HG03196 (cell line): ENCODE results near the gene PHF3.
"Not testable (repeated sequence)": the region's sequence is repeated elsewhere in the genome, so short reads cannot be mapped to it uniquely, and the experiment has no call there.

Experiments
- ATAC-seq: cut with Tn5 transposase; IDR thresholded peaks from one replicate; pipeline ENCODE4 v1.9.1; 2021; ENCODE audit not compliant: unreplicated experiment

The PHF3 gene

DNA sequence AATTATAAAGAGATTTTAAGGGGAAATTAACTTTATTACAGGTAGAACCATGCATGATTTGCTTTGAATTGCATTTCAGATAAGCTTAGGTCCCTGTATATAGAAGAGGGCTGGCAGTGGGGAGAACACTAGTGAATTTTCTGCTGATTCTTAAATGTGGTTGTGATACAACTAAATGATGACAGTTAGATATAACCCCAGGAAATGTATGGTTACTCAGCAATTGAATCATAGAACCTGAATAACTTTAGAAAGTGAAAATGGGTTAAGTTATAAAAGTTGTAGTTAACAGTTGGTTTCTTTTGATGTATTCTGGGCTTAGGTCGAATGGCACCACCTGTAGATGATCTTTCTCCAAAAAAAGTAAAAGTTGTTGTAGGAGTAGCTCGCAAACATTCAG, 70.1 kb downstream of the PHF3 start:
- ATAC-seq, result no peak

DNA sequence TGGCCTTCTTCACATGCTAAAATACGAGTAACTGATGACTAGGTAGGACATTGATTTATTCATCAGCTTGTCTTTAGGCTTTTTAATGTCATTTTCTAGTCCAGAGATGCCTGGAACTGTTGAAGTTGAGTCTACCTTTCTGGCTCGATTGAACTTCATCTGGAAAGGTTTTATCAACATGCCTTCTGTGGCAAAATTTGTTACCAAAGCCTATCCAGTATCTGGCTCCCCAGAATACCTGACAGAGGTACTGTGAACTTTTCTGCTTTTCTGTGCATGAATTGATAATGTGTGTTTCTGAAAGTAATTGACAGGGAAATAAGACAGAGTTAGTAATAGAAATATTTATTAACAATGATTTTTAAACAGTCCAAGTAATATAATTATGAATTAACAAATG, 71.0 kb downstream of the PHF3 start:
- ATAC-seq, result no peak

DNA sequence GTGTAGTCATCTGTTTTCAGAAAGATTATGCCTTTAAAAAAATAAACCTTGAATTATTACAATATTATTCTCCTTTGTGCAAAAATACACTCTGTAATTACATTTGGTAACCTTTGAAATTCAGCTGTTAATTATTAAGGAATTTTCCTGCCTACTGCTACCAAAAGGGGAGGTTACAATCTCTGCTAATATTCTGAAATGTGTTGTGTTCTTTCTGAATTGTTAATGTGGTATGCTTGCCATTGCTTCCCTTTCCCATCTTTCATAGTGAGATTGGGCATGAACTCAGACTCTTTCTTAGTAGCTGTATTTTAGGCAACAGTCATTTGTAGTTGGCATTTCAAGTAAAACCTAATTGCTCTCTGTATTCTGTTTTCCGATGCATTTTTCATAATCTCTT, 73.0 kb downstream of the PHF3 start:
- ATAC-seq, result no peak

DNA sequence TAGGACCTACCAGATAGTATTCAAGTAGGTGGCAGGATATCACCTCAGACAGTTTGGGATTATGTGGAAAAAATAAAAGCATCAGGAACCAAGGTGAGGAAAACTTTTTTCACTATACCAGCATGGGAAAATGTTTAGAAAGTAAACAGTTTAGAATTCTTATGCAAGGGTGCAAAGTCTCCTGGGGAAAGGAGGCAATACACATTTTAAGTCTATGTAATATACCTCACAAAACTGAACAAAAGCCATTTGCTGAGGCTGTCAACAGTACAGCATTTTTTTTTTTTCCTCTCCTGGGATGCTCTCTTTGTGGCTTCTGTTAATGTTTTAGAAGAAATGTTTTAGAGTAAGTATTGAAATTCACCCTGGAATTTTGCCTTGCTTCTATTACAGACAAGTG, 73.5 kb downstream of the PHF3 start:
- ATAC-seq, result no peak

DNA sequence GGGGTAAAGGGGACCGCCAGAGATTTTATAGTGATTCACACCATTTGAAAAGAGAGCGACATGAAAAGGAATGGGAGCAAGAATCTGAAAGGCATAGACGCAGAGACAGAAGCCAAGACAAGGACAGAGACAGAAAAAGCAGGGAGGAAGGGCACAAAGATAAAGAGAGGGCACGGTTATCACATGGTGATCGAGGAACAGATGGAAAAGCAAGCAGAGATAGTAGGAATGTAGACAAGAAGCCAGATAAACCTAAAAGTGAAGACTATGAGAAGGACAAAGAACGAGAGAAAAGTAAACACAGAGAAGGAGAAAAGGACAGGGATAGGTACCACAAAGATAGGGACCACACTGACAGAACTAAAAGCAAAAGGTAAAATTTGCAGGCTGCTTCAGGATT, 77.7 kb downstream of the PHF3 start:
- no peak for ATAC-seq

DNA sequence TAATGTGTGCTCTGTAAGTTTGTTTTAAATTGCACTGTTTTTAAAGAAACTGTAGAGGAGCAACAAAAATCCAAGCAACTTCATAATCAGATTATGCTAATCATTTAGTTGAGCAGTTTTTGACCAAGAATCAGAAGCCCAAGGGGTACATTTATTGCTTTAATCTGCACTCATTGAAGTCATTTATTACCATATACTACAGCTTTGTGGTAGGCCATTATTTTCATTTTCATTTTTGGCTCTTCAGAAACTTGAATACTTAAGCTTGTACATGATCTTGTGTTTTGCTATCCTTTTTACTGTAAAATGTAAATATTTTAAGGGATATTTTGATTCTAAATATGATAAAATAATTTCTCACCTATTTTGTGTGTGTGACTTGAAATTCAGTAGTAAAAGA, 78.5 kb downstream of the PHF3 start:
- ATAC-seq, result no peak

DNA sequence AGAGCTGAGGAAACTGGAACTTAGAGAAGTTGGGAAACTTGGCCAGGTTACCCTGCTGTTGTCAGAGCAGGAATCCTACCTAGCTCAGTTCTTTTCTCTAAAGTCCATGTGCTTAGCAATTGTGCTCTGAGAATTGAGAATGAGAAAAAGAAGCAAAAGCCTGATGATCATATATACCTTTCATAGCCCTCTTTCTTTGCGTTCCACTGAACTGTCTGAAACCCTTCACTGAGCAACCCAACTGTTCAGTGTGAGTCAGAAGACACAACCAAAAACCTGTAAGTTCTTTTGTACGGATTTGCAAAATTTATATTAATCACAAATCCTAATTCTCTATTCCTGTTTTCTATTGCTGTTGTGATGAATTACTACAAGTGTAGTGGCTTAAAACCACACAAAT, 80.6 kb downstream of the PHF3 start:
- no peak for ATAC-seq

DNA sequence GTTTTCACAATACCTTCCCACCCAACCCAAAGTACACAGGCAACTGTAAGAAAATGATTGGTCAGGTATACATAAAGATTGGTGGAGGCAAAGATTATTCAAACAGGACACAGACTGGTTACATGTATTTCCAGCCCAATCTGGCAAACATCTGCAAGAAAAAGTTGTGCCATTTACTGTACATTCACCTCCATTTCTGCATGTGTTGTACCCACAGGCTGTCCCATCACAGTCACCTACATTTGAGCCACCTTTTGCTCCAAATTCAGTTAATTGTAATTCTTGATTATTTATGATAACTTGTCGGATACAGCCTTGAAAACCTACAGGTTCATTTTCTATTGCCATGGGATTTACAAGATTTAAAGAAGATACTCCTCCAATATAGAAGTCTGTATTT, 85.6 kb downstream of the PHF3 start:
- ATAC-seq, result no peak

DNA sequence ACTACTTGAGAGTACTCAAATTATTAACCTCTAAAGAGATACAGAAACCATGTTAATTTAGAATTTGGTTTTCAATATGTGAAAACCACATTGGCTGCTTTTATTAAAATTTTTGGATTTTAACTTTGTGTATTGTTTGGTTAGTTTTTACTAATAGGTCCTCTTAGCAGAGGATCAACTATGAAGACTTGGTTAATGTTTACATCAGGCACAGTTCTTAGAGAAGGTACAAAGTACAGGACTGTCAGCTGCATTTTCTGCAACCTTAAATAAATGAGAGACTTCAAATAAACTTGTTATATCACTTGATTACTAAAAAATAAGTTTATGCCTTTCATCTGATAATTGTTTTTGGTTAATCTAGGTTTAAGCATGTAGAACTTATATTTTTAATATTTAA, 89.1 kb downstream of the PHF3 start:
- no peak for ATAC-seq

DNA sequence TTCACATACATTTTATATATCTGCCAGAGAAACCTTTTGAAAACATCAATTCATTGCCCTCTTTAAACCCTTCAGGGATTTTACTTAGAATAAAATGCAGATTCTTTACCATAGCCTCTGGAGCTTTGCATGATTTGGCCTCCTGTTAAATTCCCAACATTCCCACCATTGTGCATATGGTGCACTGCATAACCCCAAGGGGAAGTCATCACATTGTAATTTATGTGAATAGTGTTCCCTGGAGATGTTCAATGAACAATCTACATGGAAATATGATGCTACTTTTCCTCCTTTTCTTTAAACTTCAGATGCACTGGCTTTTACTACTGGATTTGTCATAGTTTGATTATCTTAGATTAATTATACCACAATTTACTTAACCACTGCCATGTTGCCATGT, 94.7 kb downstream of the PHF3 start:
- no peak for ATAC-seq

DNA sequence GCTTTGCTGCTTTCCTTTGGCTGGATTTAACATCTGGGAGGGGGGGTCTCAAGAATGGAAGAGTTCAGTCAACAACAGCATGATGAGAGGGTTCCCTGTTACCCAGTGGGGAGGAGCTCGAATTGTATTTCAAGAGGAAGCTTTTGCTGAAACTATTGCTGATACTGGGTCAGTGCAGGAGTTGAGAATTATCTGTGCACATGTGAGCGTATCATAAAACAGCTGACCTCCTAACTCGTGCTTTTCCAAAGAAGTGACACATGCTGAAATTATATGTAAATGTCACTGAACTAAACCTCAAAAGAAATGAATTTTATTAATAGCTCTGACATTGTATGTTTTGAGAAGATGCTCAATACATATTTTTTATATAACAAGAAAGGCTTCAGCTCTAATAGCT, 96.3 kb downstream of the PHF3 start:
- no peak for ATAC-seq

DNA sequence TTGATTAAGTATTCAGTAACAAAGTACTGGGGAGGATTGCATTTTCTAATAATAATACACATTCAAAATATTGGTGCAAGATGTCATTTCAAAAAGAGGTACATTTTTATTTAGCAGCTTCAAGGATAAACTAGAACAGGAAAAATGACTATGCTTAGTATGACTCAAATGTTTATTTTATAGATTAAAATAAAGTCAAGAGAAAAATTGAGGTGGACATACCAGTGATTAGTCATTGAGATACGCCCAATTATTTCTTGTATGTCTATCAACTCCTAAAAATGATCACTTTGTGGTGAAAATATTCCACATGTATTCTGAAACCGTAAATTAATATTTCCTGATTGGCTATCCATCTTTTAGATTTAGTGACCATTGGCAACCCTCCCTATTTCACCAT, 96.7 kb downstream of the PHF3 start:
- ATAC-seq, result no peak

DNA sequence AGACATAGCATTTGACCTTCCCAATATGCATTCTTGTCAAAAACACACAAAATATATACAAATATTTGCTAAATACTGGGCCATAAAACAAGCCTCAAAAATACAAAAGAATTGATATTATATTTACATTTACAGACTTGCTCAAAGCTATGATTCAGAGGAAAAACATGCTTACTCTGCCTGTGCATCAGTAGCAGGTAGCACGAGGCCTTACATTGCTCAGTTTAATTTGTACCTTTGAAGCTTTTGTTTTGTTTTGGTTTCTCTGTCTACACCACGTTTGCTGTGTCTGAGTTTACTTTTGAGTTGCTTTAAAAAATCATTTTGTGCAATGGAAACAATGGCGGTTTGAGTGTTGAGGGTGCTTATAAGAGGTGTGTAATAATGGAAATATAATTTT, 99.3 kb downstream of the PHF3 start:
- no peak for ATAC-seq

DNA sequence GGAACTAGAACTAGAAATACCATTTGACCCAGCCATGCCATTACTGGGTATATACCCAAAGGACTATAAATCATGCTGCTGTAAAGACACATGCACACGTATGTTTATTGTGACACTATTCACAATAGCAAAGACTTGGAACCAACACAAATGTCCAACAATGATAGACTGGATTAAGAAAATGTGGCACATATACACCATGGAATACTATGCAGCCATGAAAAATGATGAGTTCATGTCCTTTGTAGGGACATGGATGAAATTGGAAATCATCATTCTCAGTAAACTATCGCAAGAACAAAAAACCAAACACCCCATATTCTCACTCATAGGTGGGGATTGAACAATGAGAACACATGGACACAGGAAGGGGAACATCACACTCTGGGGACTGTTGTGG, 102.6 kb downstream of the PHF3 start:
- ATAC-seq, result not testable (repeated sequence)

DNA sequence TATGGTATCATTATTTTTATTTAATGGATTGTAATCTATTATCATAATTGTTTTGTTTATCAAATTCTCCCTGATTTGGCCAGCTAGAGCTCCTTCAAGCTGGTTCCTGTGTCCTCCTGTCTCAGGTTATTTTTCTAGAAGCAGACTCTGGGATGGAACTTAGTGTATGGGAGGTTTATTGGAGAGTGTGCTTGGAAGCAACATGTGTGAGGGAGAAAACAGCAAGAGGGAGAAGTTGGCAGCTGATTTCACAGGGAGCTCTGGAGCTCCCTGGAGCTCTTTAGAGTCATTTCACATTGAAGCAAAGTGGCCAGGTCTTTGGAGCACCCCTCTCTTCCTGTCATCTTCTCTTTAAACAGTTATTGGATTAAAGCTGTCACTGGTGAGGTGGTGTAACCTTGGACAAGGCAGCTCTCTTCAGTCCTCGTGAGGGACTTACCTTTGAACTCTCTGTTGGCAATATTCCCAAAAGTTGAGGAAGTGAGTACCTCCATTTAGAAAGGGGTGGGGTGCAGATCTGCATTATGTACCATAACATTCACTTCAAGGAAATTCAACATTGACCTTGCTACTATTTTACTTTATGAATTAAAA, 103.6 kb downstream of the PHF3 start:
- no peak for ATAC-seq

DNA sequence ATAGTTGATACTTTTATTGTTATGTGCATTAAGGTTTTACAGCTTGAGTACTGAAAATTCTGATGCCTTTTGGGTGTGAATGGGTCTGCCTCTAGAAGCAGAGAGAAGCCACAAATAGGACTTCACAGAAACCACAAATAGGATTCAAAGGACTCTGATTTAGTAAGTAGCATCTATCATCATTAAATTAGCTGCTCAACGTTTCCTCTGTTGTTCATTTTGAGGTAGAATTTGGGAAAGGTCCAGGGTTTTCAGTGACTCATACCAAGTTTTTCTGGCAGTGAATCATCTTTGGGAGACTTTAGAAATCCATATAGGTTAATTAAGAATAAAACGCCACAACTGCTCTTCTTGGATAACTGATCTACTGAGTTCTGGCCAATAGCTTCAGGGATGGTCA, 105.1 kb downstream of the PHF3 start:
- ATAC-seq, result no peak

DNA sequence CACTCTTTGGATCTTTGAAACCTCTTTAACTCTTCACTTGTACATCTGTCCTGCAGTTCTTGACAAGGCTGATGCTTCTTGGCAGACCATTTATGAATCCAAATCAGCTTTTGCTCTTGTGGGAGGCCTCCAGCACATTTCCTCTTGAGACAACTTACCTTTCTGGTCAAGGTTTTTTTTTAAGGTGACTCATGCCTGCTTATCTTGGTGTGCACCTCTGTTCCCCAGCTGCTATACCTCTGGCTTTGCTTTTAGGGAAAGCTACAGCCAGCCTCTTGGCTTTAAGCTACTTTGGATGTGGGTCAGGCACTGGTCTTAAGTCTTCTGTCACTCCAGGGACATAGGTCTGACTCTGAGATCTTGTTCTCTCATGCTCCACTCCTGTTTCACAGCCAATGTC, 106.5 kb downstream of the PHF3 start:
- ATAC-seq, result no peak

DNA sequence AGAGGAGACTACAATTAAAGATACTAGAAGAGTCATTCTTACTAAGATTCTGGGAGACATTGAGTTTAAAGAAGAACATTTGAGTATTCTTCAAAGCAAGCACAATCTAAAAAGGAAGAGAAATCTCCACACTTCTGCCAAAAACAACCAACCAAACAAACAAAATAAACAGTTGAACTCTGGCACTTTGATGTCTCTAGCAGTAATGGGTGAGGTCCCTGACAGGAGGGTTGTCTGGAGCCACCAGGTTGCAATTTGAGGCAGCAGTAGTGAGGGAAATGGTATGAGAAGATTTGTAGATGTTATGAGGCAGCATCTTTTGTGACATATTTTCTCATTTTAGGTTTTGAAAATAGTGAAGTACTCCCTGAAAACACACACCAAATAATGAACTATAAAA, 108.1 kb downstream of the PHF3 start:
- no peak for ATAC-seq

DNA sequence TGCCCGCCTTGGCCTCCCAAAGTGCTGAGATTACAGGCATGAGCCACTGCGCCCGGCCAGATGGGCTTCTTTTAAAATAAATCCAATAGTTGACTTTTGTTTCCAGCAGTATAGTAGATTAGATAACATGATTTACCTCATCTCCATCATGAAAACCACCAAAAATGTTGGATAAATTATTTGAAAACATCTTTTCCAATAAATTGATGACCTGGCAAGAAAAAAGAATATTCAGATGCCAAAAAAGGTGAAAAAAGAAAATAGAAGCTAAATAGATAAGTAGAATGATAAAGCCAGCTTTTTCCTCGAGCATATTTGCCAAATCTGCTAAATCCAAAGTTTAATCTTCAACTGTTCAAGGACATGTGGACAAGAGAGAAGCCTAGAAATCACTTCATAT, 109.2 kb downstream of the PHF3 start:
- ATAC-seq, result no peak

DNA sequence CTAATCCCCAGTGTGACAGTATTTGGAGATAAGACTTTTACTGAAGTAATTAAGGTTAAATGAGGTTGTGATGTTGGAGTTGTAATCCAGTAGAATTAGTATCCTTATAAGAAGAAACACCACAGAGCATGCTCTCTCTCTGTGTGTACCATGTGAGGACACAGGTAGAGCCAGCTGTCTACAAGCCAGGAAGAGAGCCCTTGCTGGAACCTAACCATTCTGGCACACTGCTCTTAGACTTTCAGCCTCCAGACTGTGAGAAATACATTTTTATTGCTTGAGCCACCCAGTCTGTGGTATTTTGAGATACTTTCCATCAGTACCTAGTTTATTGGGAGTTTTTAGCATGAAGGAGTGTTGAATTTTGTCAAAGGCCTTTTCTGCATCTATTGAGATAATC, 110.2 kb downstream of the PHF3 start:
- ATAC-seq, result no peak

DNA sequence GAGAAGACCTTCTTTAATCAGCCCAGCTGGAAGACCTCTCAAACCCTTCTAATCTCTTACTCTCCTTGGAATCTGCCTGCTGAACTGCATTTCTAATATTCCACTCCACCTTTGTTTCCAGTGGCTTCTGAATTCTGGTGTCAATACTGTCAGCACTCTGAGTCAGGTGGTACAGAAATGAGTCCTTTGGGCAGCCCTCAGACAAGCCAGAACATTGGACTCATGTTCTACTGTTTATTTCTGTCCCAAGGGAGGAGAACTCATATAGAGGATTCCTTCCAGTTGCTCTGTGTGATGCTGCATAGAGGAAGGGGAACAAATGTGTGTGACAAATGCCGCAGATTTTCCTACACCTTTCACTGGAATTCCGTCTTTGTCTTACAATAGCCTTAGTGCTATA, 114.8 kb downstream of the PHF3 start:
- ATAC-seq, result no peak

DNA sequence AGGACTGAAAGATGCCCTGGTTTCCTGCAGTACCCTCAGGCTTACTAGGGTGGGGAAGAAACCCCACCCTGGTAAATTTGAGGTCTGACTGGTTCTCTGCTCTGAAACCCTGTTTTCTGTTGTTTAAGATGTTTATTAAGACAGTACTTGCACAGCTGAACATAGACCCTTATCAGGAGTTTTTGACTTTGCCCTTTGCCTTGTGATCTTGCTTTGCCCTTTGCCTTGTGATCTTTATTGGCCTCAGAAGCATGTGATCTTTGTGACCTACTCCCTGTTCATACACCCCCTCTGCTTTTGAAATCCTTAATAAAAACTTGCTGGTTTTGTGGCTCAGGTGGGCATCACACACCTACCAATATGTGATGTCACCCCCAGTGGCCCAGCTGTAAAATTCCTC, 121.7 kb downstream of the PHF3 start:
- ATAC-seq, result not testable (repeated sequence)

DNA sequence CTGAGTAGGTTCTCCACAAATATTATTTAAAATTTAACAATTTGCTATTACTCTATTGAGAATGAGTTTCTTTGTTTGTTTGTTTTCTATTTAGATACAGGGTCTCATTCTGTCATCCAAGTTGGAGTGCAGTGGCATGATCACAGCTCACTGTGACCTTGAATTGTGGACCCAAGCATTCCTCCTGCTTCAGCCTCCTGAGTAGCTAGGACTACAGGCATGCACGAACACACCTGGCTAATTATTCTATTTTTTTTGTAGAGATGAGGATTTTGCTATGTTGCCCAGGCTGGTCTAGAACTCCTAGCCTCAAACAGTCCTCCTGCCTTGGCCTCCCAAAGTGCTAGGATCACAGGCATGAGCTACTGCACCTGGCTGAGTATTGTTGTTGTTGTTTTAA, 122.2 kb downstream of the PHF3 start:
- no peak for ATAC-seq

DNA sequence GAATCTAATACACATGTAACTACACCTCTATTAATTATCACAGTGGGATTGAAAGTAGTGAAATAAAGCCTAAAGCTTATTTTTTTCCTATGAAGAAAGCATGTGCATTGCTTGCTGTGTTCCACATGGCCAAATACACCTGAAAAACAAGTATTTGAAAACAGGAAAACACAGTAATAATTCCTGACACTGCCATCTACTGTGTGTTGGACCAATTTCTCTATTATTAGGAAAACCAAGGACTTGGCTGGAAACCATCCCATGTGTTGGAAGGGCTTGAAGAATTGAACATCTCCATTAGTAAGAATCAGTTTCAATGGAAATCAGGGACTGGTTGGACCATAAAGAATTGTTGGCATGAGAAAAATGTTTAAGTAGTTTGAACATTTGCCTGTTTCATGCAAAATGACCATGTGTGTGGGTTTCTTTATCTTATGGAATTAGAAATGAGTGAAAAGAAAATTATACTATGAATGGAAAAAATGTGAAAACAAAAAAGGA, 124.1 kb downstream of the PHF3 start:
- ATAC-seq, result no peak
